ENCODE measurements around the gene KHDC1L.

KHDC1L gene

GRCh38 chr6:73174646-73175045 is 50.6 kb downstream of the KHDC1L start:
- Histone ChIP-seq H3K9me3 (ENCODE audit: control insufficient read depth, low read length) (no peaks in the 10 kb centered on the region), H3K36me3 (ENCODE audit: control insufficient read depth, insufficient read depth, low read length) (no peaks in the 10 kb centered on the region), H3K27ac (no peak overlapping the region), H3K79me2 (no peaks in the 10 kb centered on the region), H3K9ac (no peak overlapping the region), H2AFZ (no peak overlapping the region), H3K4me1 (no peaks in the 10 kb centered on the region), H3K27me3 (ENCODE audit: control insufficient read depth, insufficient read depth, low read length) (no peaks in the 10 kb centered on the region), H3K4me3 (ENCODE audit: low read depth, low read length) (no peak overlapping the region), H3K4me2 (ENCODE audit: low read length) (no peak overlapping the region)
- TF ChIP-seq CTCF (IDR thresholded peaks at IDR 0.05): no peak
